Astrocyte (in vitro differentiated cells and primary cell): ENCODE data around the gene UBE2M.

Source experiments
- CTCF ChIP-seq: IDR thresholded peaks from 2 replicates; pipeline ENCODE4 v1.5.1; 2011; ENCODE audit warnings: low read depth, mild to moderate bottlenecking, inconsistent platforms, low read length, moderate library complexity; ENCODE audit not compliant: insufficient read depth
- EZH2 ChIP-seq: IDR thresholded peaks from 2 replicates; pipeline ENCODE4 v1.6.1; 2012; ENCODE audit warnings: mild to moderate bottlenecking, low read length, inconsistent platforms; ENCODE audit not compliant: insufficient read depth

GRCh38 chr19:58509731-58510083, 48.7 kb downstream of the UBE2M start:
- no peak for TF ChIP-seq CTCF
- TF ChIP-seq EZH2, result no peak
